Stimulated activated CD4-positive, alpha-beta T cell treated with anti-CD3 and anti-CD28 coated beads, TNF-alpha, amount 100 ng/mL, for 4 hours (primary cell): ENCODE results near the gene NOX1.
"Not testable (repeated sequence)": the region's sequence is repeated elsewhere in the genome, so short reads cannot be mapped to it uniquely, and the experiment has no call there.

Experiments
- DNase-seq, 3 experiments: peaks; one replicate each; pipeline ENCODE4 v3.0.0-alpha.2; 2020; ENCODE audit warnings: low read depth in 3 of 3

NOX1 gene

GRCh38 chrX:100819837-100820666 is 54.1 kb downstream of the NOX1 start, which contains the start of gene CSTF2:
Gene CSTF2, plus strand, starts transcription at chrX:100820391. Its CDS starts 26 bp downstream, at chrX:100820417.
- peak; percentile 53 to 58 (median 57) for DNase-seq

GRCh38 chrX:100819534-100819836 is 54.7 kb downstream of the NOX1 start:
- peak in 1 of 3 experiments; percentile 31 for DNase-seq

GRCh38 chrX:100817340-100817739 is 56.8 kb downstream of the NOX1 start:
- DNase-seq, result no peak

- no peak for DNase-seq
Measured at GRCh38 chrX:100812216-100813158, 61.7 kb downstream of the NOX1 start.

GRCh38 chrX:100808265-100808664 is 65.9 kb downstream of the NOX1 start:
- not testable (repeated sequence) for DNase-seq

- no peak for DNase-seq
Measured at GRCh38 chrX:100804780-100805179, 69.4 kb downstream of the NOX1 start.

GRCh38 chrX:100802843-100803242 is 71.3 kb downstream of the NOX1 start:
- DNase-seq, result no peak

GRCh38 chrX:100798484-100799214 is 75.5 kb downstream of the NOX1 start:
- DNase-seq, result no peak

GRCh38 chrX:100797359-100797758 is 76.8 kb downstream of the NOX1 start:
- DNase-seq, result no peak

GRCh38 chrX:100796371-100796770 is 77.8 kb downstream of the NOX1 start:
- DNase-seq, result not testable (repeated sequence)
